Measurements from ENCODE around the gene CCDC120. TPM values are rescaled to one million over a fixed set of nuclear protein-coding genes. Genes with fewer than 3 reads are reported as not detected.

CCDC120 gene
- 1.1 and 1.5 TPM in 2 replicates for total RNA-seq

GRCh38 chrX:49058794-49059193 lies at the start of gene CCDC120:
TSS of gene CCDC120 (plus strand) at chrX:49058999. CDS start at chrX:49062042, 3,043 bp downstream.

GRCh38 chrX:49043220-49043986 lies 15.4 kb upstream of the CCDC120 start, which contains the start of gene TFE3:
TSS of gene TFE3 (minus strand) at chrX:49043357. CDS start at chrX:49043226, 131 bp downstream.

GRCh38 chrX:49073601-49074575 lies 15.1 kb downstream of the CCDC120 start, which contains the start of gene PRAF2:
TSS of gene PRAF2 (minus strand) at chrX:49074002. CDS start at chrX:49073987, 15 bp downstream.

GRCh38 chrX:49079489-49080428 lies 21.0 kb downstream of the CCDC120 start, which contains the start of gene WDR45:
TSS of gene WDR45 (minus strand) at chrX:49079887. CDS start at chrX:49078095, 1,792 bp downstream.

Other genes with a start within 250 kb of the CCDC120 start
- gene ERAS, start 232.5 kb upstream of the CCDC120 start, total RNA-seq, result not detected in 2 replicates
- gene PCSK1N, start 223.4 kb upstream of the CCDC120 start, total RNA-seq, result 0.70 and 3.7 TPM in 2 replicates
- 20.0 and 35.8 TPM in 2 replicates for gene TIMM17B, start 161.2 kb upstream of the CCDC120 start, total RNA-seq
- 46.7 and 60.4 TPM in 2 replicates for gene PQBP1, start 161.1 kb upstream of the CCDC120 start, total RNA-seq
- gene SLC35A2, start 147.4 kb upstream of the CCDC120 start, total RNA-seq, result 19.9 and 24.0 TPM in 2 replicates
- gene PIM2, start 140.0 kb upstream of the CCDC120 start, total RNA-seq, result 0.77 and 3.2 TPM in 2 replicates
- 34.2 and 36.8 TPM in 2 replicates for gene OTUD5, start 101.4 kb upstream of the CCDC120 start, total RNA-seq
- 2.0 and 3.5 TPM in 2 replicates for gene KCND1, start 87.2 kb upstream of the CCDC120 start, total RNA-seq
- 8.5 and 20.9 TPM in 2 replicates for gene GRIPAP1, start 56.7 kb upstream of the CCDC120 start, total RNA-seq
- 39.6 and 59.0 TPM in 2 replicates for gene TFE3, start 15.6 kb upstream of the CCDC120 start, total RNA-seq
- 38.2 and 38.6 TPM in 2 replicates for gene PRAF2, start 15.0 kb downstream of the CCDC120 start, total RNA-seq
- gene WDR45, start 20.9 kb downstream of the CCDC120 start, total RNA-seq, result 54.2 and 77.4 TPM in 2 replicates
- gene GPKOW, start 64.7 kb downstream of the CCDC120 start, total RNA-seq, result 19.0 and 19.7 TPM in 2 replicates
- 0.93 and 1.0 TPM in 2 replicates for gene MAGIX, start 103.8 kb downstream of the CCDC120 start, total RNA-seq
- gene PLP2, start 112.9 kb downstream of the CCDC120 start, total RNA-seq, result 42.6 and 63.9 TPM in 2 replicates
- gene PRICKLE3, start 127.4 kb downstream of the CCDC120 start, total RNA-seq, result 7.1 and 15.0 TPM in 2 replicates
- 0.23 and 1.4 TPM in 2 replicates for gene SYP, start 141.2 kb downstream of the CCDC120 start, total RNA-seq
- gene CACNA1F, start 174.3 kb downstream of the CCDC120 start, total RNA-seq, result not detected in 2 replicates
- gene CCDC22, start 176.5 kb downstream of the CCDC120 start, total RNA-seq, result 13.0 and 13.7 TPM in 2 replicates
- not detected in 2 replicates for gene FOXP3, start 205.7 kb downstream of the CCDC120 start, total RNA-seq
- gene PPP1R3F, start 210.8 kb downstream of the CCDC120 start, total RNA-seq, result 6.0 and 16.3 TPM in 2 replicates
- not detected in 2 replicates for gene GAGE10, start 244.6 kb downstream of the CCDC120 start, total RNA-seq

All from pericardium fibroblast (primary cell).